GM21529 (cell line): ENCODE results near the gene SRGN.

Source experiments
- ATAC-seq: cut with Tn5 transposase; IDR thresholded peaks from one replicate; pipeline ENCODE4 v1.9.1; 2021; ENCODE audit not compliant: unreplicated experiment

SRGN gene

GRCh38 chr10:69089638-69090599 is 2.0 kb downstream of the SRGN start:
- peak; percentile 51 for ATAC-seq

- no peak for ATAC-seq
Measured at GRCh38 chr10:69090685-69091084, 2.8 kb downstream of the SRGN start.

DNA sequence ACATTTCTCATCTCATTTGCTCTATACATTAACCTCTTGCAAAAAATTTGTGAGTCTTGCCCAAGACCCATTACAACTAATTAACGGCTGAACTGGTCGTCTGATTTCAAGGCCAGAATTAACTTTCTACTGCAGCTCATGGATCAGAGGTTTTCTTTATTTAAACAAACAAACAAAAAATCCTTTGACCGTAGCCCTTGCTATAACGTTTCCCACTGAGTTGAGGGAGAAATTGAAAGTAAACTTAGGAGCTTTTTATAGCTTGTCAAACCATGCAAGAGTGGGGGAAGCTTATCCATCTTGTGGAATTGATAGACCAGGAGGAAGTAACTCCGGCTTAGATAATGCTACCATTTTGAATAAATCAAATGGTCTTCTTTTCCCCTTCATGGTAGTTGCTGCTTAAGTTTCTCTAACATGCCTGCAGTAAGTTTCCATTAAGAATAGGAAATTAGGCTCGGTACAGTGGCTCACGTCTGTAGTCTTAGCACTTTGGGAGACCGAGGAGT is 3.3 kb downstream of the SRGN start:
- ATAC-seq = no peak

- ATAC-seq = no peak
Measured at GRCh38 chr10:69092959-69093850, 5.3 kb downstream of the SRGN start.

DNA sequence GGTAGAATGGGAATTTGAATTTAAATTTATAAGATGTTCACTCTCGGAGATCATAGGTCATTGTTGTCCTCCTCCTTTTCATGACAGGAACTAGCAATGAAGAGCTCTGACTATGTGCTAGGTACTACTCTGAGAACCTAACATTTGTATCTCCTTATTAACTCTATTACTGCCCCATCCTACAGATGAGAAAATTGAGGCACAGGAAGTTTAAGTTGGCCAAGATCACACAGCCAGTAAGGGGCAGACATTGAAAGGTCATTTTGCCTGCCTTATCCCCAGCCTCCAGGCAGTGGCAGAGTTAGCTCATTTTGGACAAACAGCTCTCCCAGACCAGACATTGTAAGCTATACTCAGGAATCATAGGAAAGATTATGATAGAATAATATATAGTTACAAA is 6.0 kb downstream of the SRGN start:
- no peak for ATAC-seq

- no peak for ATAC-seq
Measured at GRCh38 chr10:69096045-69096444, 8.1 kb downstream of the SRGN start.

DNA sequence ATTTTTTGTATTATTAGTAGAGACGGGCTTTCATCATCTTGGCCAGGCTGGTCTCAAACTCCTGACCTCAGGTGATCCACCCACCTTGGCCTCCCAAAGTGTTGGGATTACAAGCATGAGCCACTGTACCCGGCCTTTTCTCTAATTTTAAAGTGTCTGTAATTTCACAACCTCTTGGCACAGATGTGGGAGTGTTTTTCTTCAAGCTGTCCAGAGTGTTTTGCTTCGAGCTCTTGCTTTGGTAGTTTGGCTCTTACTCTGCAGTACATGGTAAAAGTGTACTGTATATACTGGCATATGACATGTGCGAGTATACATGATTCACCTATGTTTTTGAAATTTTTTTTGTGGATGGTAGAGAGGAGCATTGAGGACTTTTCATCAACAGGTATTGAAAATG is 9.8 kb downstream of the SRGN start:
- no peak for ATAC-seq

DNA sequence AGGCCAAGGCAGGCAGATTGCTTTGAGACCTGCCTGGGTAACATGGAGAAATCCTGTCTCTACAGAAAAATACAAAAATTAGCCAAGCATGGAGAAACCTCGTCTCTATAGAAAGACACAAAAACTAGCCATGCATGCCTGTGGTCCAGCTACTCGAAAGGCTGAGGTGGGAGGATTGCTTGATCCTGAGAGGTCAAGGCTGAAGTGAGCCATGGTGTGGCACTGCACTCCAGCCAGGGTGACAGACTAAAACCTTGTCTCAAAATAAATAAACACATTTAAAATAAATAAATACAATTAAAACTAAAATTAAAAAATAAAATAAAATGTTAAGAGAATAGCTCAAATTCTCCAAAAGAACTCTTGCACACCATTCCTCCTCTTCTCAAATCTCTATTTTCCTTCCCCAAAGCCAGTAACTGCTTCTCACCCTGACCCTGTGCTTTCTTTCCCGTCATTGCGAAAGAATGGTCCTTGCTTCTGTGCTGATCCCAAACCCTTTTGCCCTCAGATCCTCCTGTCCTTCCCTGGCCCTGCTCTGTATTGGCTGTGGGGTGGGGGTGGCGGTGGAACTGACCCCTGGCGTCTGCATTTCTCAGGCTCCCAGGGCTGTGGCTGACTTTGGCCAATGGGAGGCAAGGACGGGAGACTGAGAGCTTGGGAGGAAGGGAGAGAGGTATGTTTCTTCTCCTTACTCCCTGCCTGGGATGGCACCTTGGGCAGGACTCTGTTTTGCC is 12.4 kb downstream of the SRGN start:
- ATAC-seq = no peak

DNA sequence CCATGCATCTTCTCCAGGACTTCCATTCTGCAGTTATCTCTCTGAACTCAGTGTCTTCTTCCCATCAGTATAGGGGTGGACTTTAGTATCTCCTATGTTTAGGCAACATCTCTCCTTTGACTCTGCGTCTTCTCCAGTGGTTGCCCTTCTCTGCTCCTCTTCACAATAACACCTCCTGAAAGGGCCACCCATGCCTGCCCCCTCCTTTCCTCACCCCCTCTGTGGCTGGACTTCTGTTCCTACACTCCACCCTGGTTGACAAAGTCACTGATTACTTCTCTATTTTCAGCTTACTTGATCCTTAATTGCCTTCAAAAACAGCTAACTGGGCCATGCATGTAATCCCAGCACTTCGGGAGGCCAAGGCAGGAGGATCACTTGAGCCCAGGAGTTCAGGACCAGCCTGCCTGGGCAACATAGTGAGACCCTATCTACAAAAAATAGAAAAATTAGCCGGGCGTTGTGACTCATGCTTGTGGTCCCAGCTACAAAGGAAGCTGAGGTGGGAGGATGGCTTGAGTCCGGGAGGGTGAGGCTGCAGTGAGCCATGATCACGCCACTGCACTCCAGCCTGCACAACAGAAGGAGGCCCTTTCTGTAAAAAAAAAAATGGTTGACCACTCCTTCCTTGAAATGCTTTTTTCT is 13.7 kb downstream of the SRGN start:
- no peak for ATAC-seq

DNA sequence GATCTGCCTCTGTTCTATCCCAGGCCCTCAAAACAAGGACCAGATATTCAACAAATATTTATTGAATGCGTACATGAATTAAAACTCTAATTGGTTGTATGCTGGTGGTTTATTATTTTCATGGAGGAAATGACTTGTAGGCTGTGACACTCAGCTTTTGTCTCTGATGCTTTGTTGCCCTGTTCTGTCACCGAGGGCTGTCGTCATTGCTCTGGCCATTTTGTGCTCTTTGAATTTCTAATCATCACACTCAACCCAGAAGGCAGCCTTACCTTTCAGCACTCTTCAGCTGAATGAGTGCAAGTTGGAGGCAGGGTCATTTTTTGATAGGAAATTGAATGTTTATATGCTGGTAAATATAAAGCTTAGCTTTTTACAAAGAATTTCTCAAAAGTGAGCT is 14.5 kb downstream of the SRGN start:
- no peak for ATAC-seq

GRCh38 chr10:69103784-69104183 is 15.9 kb downstream of the SRGN start:
- ATAC-seq = no peak

- ATAC-seq = no peak
Measured at GRCh38 chr10:69104994-69105790, 17.3 kb downstream of the SRGN start.

DNA sequence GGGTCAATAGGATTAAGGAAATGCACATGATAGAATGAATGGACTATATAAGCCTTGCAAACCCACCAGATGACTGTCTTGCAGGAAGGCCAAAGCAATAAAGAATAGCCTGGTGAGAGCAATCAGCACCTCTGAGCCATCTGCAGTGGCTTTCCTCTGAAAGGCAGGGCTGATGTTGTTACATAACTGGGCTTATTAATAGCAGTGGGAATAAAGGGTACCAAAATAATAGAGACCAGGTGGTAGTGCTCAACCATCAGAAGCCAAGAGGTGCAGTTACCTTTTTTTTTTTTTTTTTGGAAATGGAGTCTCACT is 19.2 kb downstream of the SRGN start:
- ATAC-seq = no peak

DNA sequence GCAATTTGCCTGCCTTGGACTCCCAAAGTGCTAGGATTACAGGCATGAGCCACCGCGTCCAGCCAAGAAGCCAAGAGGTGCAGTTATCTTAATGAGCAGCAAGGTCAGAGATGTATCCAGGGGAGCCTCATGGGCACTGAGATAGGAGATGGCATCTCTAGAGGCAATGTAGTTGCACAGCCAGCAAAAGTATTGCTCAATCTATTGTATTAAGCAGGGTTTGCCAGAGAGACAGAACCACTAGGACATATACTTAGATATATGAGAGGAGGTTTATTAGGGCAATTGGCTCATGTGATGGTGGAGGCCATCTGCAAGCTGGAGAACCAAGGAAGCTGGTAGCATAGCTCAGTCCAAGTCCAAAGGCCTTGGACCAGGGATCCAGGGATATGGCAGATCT is 19.8 kb downstream of the SRGN start:
- no peak for ATAC-seq

- ATAC-seq = no peak
Measured at GRCh38 chr10:69119896-69120295, 32.0 kb downstream of the SRGN start.

- ATAC-seq = peak; percentile 35
Measured at GRCh38 chr10:69123306-69123746, 35.4 kb downstream of the SRGN start.

- ATAC-seq = peak; percentile 82
Measured at GRCh38 chr10:69123747-69124562, 36.1 kb downstream of the SRGN start, which contains the start of gene VPS26A. Gene VPS26A (plus strand): TSS chr10:69124178. CDS start chr10:69124278, 100 bp downstream.

- ATAC-seq = peak; percentile 29
Measured at GRCh38 chr10:69124563-69125268, 36.8 kb downstream of the SRGN start.
